ENCODE data around the gene COL6A6. TPM values are rescaled to one million over a fixed set of nuclear protein-coding genes. Genes with fewer than 3 reads are reported as not detected.
"Not testable (repeated sequence)": the region's sequence is repeated elsewhere in the genome, so short reads cannot be mapped to it uniquely, and the experiment has no call there.

The COL6A6 gene
- total RNA-seq, 1 experiment from 2014 or later = not detected

DNA sequence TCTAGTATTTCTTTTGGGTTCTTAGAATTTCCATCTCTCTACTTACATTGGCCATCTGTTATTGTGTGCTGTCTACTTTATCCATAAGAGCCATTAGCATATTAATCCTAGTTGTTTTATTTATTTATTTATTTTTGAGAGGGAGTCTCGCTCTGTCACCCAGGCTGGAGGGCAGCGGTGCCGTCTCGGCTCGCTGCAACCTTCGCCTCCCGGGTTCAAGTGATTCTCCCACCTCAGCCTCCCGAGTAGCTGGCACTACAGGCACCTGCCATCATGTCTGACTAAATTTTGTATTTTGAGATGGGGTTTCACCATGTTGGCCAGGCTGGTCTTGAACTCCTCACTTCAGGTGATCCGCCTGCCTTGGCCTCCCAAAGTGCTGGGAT, 30.7 kb downstream of the COL6A6 start:
- H3K36me3 ChIP-seq; H3K4me1 ChIP-seq (replicated peaks); H3K27me3 ChIP-seq (replicated peaks); DNase-seq (ENCODE audit: low read depth in 1 of 2, low spot score in 2 of 2); H3K9me3 ChIP-seq (replicated peaks); H3K4me3 ChIP-seq; H3K27ac ChIP-seq: not testable (repeated sequence)

DNA sequence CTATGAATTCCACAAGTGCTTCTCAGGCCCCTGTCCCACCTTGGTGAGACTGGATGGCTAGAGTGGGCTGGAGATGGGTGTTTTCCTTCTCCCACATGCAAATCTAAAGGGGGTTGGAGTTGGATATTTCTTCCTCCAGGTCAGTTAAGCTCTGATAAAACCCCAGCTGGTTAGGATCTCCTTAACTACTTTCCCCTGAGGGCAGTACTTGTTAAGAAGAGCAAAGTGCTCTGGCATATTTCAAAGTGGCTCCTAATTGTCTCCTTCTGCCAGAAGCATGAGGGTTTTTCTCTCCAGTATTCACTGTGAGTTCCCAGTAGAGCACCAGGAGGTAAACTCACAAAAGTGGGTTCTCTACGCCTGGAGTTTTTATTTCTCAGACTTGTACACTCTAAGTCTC, 31.4 kb downstream of the COL6A6 start:
- DNase-seq (ENCODE audit: low read depth in 1 of 2, low spot score in 2 of 2) = no peak
- H3K4me3 ChIP-seq = no peak overlapping the region

DNA sequence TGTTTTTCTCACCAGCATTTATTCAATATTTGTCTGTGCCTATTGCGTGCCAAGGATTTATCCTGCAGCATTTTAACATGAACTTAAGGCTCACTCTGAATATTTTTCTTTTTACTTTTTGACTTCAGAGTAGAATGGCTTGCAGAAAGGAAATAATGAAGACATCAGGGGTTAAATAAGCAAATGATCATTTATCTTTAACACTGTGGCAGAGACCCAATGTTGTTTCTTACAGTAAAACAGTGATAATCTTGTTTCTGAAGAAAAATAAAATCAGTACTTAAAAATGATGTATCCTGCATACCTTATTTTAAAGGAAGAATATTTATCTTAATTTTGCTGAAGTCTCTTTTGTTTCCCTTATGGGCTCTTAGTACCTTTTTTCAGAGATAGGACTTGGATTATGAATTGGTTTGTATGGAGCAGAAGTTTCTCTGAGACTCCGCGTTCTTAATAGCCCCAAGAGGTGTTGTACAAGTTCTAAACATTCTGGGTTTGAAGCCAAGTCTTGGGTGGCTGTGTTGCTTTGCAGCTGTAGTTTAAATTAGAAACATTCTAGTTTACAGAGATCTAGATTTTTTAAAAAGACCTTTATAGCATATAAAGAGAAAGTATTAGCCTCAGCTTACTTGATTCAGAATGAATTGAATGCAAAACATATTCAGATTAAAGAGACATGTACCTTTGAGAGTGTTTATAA, 40.5 kb downstream of the COL6A6 start:
- Histone ChIP-seq H3K4me1 (replicated peaks) (no peaks in the 10 kb centered on the region), H3K9me3 (replicated peaks) (no peaks in the 10 kb centered on the region), H3K36me3 (no peaks in the 10 kb centered on the region), H3K4me3 (no peak overlapping the region), H3K27me3 (replicated peaks) (no peaks in the 10 kb centered on the region), H3K27ac (no peak overlapping the region)
- no peak for DNase-seq (ENCODE audit: low read depth in 1 of 2, low spot score in 2 of 2)

More for the DNA sequence above, 31.4 kb downstream of the COL6A6 start:
- Histone ChIP-seq H3K36me3 (no peaks in the 10 kb centered on the region), H3K9me3 (replicated peaks) (0 out of 2 replicates have a peak, but pooled peaks cover 2% of the 10 kb centered on the region), H3K27me3 (replicated peaks) (no peaks in the 10 kb centered on the region), H3K27ac (no peak overlapping the region), H3K4me1 (replicated peaks) (no peaks in the 10 kb centered on the region)

DNA sequence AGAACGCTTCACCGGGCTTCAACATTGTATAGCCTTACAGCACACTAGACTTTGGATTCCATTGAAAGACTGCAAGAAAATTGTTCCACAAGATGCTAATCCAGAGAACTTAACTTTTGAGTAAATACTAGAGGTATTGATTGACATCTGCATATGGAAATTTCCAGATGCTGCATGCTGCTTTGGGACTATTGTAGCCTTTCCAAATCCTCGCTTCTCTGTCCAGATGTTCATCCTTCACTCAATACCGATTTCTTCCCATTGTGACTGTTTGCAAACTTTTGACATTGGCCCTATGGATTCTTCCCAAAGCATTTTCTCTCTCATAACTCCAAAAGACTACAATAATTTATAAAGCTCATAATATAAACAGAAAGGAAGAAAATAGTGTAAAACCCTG, 41.4 kb downstream of the COL6A6 start:
- H3K4me3 ChIP-seq = no peak overlapping the region
- DNase-seq (ENCODE audit: low read depth in 1 of 2, low spot score in 2 of 2) = no peak
- no peaks in the 10 kb centered on the region for H3K9me3 ChIP-seq (replicated peaks)
- H3K27ac ChIP-seq = no peak overlapping the region
- no peaks in the 10 kb centered on the region for H3K4me1 ChIP-seq (replicated peaks)
- no peaks in the 10 kb centered on the region for H3K36me3 ChIP-seq
- H3K27me3 ChIP-seq (replicated peaks) = no peaks in the 10 kb centered on the region

DNA sequence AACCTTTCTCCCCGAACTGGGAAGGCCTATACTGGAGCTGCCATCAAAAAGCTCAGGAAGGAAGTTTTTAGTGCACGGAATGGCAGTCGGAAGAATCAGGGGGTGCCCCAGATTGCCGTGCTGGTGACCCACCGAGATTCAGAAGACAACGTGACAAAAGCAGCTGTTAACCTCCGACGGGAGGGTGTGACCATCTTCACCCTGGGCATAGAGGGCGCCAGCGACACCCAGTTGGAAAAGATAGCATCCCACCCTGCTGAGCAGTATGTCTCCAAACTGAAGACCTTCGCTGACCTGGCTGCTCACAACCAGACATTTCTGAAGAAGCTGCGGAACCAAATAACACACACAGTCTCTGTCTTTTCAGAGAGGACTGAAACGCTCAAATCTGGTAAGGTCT, 48.2 kb downstream of the COL6A6 start:
- Histone ChIP-seq H3K4me3 (no peak overlapping the region), H3K9me3 (replicated peaks) (no peaks in the 10 kb centered on the region), H3K4me1 (replicated peaks) (no peaks in the 10 kb centered on the region), H3K36me3 (no peaks in the 10 kb centered on the region), H3K27ac (no peak overlapping the region), H3K27me3 (replicated peaks) (no peaks in the 10 kb centered on the region)
- DNase-seq (ENCODE audit: low read depth in 1 of 2, low spot score in 2 of 2) = no peak

Other genes with a start within 250 kb of the COL6A6 start
- not detected in 2 replicates for gene COL6A5, start 171.5 kb upstream of the COL6A6 start, total RNA-seq (2014; rRNA removed; shearing (Covaris generic))
- gene PIK3R4, start 229.7 kb downstream of the COL6A6 start, total RNA-seq (2014; rRNA removed; shearing (Covaris generic)) = 21.7 and 22.5 TPM in 2 replicates

Data from SJSA1 (cell line).